HG03571 (cell line): ENCODE results near the gene MRPS25.

Source experiments
- ATAC-seq: cut with Tn5 transposase; IDR thresholded peaks from one replicate; pipeline ENCODE4 v1.9.1; 2021; ENCODE audit not compliant: unreplicated experiment

MRPS25 gene

GRCh38 chr3:15064835-15065549 lies at the start of gene MRPS25:
TSS of gene MRPS25 (minus strand) at chr3:15065315. CDS start at chr3:15065194, 121 bp downstream.
- ATAC-seq = peak; percentile 96

- ATAC-seq = no peak
These were observed 48.8 kb upstream of the MRPS25 start for GRCh38 chr3:15113884-15114283.

GRCh38 chr3:15113471-15113870 lies 48.4 kb upstream of the MRPS25 start:
- no peak for ATAC-seq

GRCh38 chr3:15112011-15112410 lies 46.9 kb upstream of the MRPS25 start:
- no peak for ATAC-seq

- ATAC-seq = no peak
These were observed 45.1 kb upstream of the MRPS25 start for GRCh38 chr3:15110206-15110605.

GRCh38 chr3:15108869-15109268 lies 43.8 kb upstream of the MRPS25 start:
- no peak for ATAC-seq

- peak; percentile 64 for ATAC-seq
These were observed 43.0 kb upstream of the MRPS25 start for GRCh38 chr3:15108082-15108545.

- ATAC-seq = no peak
These were observed 42.2 kb upstream of the MRPS25 start for GRCh38 chr3:15107075-15107947.

- ATAC-seq = no peak
These were observed 37.7 kb upstream of the MRPS25 start for GRCh38 chr3:15102836-15103235.

GRCh38 chr3:15102256-15102655 lies 37.1 kb upstream of the MRPS25 start:
- no peak for ATAC-seq

GRCh38 chr3:15099364-15100098 lies 34.4 kb upstream of the MRPS25 start:
- ATAC-seq = peak; percentile 10

- ATAC-seq = peak; percentile 80
These were observed 33.6 kb upstream of the MRPS25 start, which contains the start of gene RBSN for GRCh38 chr3:15098503-15099363. TSS of gene RBSN (minus strand) at chr3:15099148. CDS start at chr3:15096120, 3,028 bp downstream.

- no peak for ATAC-seq
These were observed 32.8 kb upstream of the MRPS25 start for GRCh38 chr3:15097891-15098290.

GRCh38 chr3:15096046-15096445 lies 30.9 kb upstream of the MRPS25 start:
- ATAC-seq = no peak

GRCh38 chr3:15094187-15094875 lies 29.2 kb upstream of the MRPS25 start:
- ATAC-seq = no peak

GRCh38 chr3:15092686-15093085 lies 27.6 kb upstream of the MRPS25 start:
- no peak for ATAC-seq

- ATAC-seq = no peak
These were observed 26.5 kb upstream of the MRPS25 start for GRCh38 chr3:15091575-15091974.

- ATAC-seq = no peak
These were observed 24.1 kb upstream of the MRPS25 start for GRCh38 chr3:15089201-15089600.

GRCh38 chr3:15086699-15087098 lies 21.6 kb upstream of the MRPS25 start:
- ATAC-seq = no peak

GRCh38 chr3:15086263-15086662 lies 21.1 kb upstream of the MRPS25 start:
- ATAC-seq = no peak
